Gastroesophageal sphincter (tissue), 3 donors: Measurements from ENCODE around the gene HS6ST3.

Source experiments
- CTCF ChIP-seq, 4 experiments: fragments of 200-600 bp in 2 of 4; fragments of 450-650 bp in 2 of 4; sonication (generic) in 1 of 4; IDR thresholded peaks; one replicate each; pipeline ENCODE4 v1.5.1; 2017 to 2019; ENCODE audit warnings: antibody characterized with exemption in 4 of 4, mild to moderate bottlenecking in 2 of 4, moderate library complexity in 2 of 4
- POLR2A ChIP-seq, 2 donors: fragments of 450-650 bp; IDR thresholded peaks; one replicate each; pipeline ENCODE4 v1.6.1; 2017; ENCODE audit warnings: antibody characterized with exemption in 2 of 2, mild to moderate bottlenecking in 2 of 2, moderate library complexity in 1 of 2

GRCh38 chr13:96816874-96817273 lies 727.0 kb downstream of the HS6ST3 start:
- TF ChIP-seq CTCF (IDR thresholded peaks at IDR 0.05), result no peak
- TF ChIP-seq POLR2A (IDR thresholded peaks at IDR 0.05), result no peak
